OCI-LY3 (cell line): Measurements from ENCODE around the gene ZSCAN22.

ENCODE experiments used
- H2AFZ ChIP-seq: fragments of 200-600, 300-600 bp; shearing (Covaris generic); 2 replicates; pipeline ENCODE4 v1.6.0; 2014; ENCODE audit warnings: antibody characterized with exemption, low read depth, low read length
- H3K27ac ChIP-seq: fragments of 200-600, 300-600 bp; sonication (generic); 2 replicates; pipeline ENCODE4 v1.5.1; 2014; ENCODE audit warnings: mild to moderate bottlenecking, low read length, moderate library complexity, mixed read lengths
- H3K27me3 ChIP-seq: fragments of 200-600, 300-600 bp; sonication (generic); 2 replicates; pipeline ENCODE4 v1.6.1; 2014; ENCODE audit warnings: low read depth, low read length, mixed read lengths
- H3K36me3 ChIP-seq: fragments of 200-600, 300-600 bp; sonication (generic); replicated peaks from 2 replicates; pipeline ENCODE3; 2014; ENCODE audit warnings: low read depth, low read length, mixed read lengths
- H3K4me1 ChIP-seq: fragments of 300-600, 200-600 bp; sonication (generic); 2 replicates; pipeline ENCODE4 v1.6.1; 2014; ENCODE audit warnings: low read length, mixed read lengths
- H3K4me2 ChIP-seq: fragments of 200-600, 300-600 bp; sonication (generic); 2 replicates; pipeline ENCODE4 v1.6.1; 2014; ENCODE audit warnings: low read length, mixed read lengths
- H3K4me3 ChIP-seq: fragments of 300-600, 200-600 bp; sonication (generic); 2 replicates; pipeline ENCODE4 v1.5.1; 2014; ENCODE audit warnings: antibody characterized with exemption, mild to moderate bottlenecking, low read length, moderate library complexity
- H3K79me2 ChIP-seq: fragments of 300-600, 200-600 bp; shearing (Covaris generic); 2 replicates; pipeline ENCODE4 v1.6.1; 2014; ENCODE audit warnings: mild to moderate bottlenecking, low read length, mixed read lengths
- H3K9ac ChIP-seq: fragments of 300-600, 200-600 bp; shearing (Covaris generic); 2 replicates; pipeline ENCODE4 v1.6.0; 2014; ENCODE audit warnings: mild to moderate bottlenecking, low read length, moderate library complexity
- H3K9me3 ChIP-seq: fragments of 200-600, 300-600 bp; shearing (Covaris generic); 2 replicates; pipeline ENCODE4 v1.6.1; 2014; ENCODE audit warnings: low read length, mixed read lengths; ENCODE audit not compliant: insufficient read depth
- H4K20me1 ChIP-seq: fragments of 200-600, 300-600 bp; sonication (generic); 2 replicates; pipeline ENCODE4 v1.6.1; 2016; ENCODE audit warnings: low read length, mixed read lengths; ENCODE audit not compliant: insufficient read depth
- EZH2phosphoT487 ChIP-seq: fragments of 200-600 bp; shearing (Covaris generic); IDR thresholded peaks from 2 replicates; pipeline ENCODE4 v1.6.1; 2018; ENCODE audit warnings: antibody characterized with exemption, mixed run types, low read depth
- TF ChIP-seq, protein P1 (sequence below): fragments of 200-600, 300-600 bp; sonication (generic); IDR thresholded peaks from 2 replicates; pipeline ENCODE4 v1.5.1; 2014; ENCODE audit warnings: antibody characterized with exemption, low read length, low read depth

The ZSCAN22 gene

DNA sequence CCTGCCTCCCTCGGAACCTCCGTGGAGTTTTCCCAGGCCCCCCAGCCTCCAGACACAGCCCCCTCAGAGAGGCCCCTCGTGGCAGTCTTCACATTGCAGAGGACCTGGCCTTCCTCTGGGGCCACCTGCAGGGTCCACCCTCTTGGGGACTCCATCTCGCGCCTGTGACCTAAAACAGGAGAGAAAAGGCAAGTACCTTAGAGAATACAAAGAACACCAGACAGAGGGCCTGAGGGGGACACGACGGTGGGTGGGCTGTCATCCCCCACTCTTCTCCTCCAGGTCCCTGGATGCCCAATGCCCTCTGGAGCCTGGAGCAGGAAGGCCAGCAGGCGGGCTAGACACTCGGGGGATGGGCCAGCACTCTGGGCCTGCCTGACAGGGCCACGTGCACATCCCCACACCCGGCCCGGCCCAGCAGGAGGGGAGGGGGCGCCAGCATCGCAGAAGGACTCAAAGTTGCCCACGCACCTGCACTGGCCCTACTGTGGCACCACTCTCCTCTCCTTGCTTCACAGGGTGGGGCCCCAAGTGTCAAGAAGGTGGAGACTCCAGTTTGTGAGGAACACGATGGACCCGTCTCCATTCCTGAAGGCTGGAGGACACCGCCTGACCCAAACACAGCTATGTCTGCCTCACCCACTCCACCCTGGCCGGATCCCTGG is 30.8 kb downstream of the ZSCAN22 start:
- Histone ChIP-seq H3K79me2 (peaks cover 12% of the 10 kb centered on the region), H3K9me3 (no peaks in the 10 kb centered on the region), H3K4me2 (no peak overlapping the region), H3K36me3 (no peaks in the 10 kb centered on the region), H2AFZ (no peak overlapping the region), H3K27ac (no peak overlapping the region), H3K9ac (no peak overlapping the region), H4K20me1 (no peaks in the 10 kb centered on the region), H3K4me1 (peaks cover 8% of the 10 kb centered on the region), H3K27me3 (no peaks in the 10 kb centered on the region), H3K4me3 (no peak overlapping the region)
- TF ChIP-seq, protein P1, sequence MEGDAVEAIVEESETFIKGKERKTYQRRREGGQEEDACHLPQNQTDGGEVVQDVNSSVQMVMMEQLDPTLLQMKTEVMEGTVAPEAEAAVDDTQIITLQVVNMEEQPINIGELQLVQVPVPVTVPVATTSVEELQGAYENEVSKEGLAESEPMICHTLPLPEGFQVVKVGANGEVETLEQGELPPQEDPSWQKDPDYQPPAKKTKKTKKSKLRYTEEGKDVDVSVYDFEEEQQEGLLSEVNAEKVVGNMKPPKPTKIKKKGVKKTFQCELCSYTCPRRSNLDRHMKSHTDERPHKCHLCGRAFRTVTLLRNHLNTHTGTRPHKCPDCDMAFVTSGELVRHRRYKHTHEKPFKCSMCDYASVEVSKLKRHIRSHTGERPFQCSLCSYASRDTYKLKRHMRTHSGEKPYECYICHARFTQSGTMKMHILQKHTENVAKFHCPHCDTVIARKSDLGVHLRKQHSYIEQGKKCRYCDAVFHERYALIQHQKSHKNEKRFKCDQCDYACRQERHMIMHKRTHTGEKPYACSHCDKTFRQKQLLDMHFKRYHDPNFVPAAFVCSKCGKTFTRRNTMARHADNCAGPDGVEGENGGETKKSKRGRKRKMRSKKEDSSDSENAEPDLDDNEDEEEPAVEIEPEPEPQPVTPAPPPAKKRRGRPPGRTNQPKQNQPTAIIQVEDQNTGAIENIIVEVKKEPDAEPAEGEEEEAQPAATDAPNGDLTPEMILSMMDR = no peak
- no peak for TF ChIP-seq EZH2phosphoT487

DNA sequence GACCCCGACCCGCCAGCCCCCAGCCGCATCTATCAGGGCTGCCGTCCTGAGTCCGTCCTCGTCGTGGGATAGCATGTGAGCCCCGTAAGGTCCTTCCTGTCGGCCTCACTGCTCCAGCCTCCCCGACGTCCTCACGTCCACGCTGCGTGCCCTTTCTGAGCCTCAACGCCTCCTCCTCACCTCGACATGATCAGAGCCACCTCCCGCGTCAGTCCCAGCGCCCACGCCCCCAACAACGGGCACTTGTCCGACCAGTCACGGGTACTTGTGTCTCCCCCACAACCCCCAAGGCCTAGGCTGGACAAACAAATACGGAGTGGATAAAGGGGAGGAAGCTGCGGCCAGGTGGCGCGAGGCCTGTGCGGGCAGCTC is 35.1 kb downstream of the ZSCAN22 start:
- peak overlapping the region; percentile 93 for H3K4me2 ChIP-seq
- H2AFZ ChIP-seq = peak overlapping the region; percentile 67
- peak overlapping the region; percentile 68 for H3K27ac ChIP-seq

DNA sequence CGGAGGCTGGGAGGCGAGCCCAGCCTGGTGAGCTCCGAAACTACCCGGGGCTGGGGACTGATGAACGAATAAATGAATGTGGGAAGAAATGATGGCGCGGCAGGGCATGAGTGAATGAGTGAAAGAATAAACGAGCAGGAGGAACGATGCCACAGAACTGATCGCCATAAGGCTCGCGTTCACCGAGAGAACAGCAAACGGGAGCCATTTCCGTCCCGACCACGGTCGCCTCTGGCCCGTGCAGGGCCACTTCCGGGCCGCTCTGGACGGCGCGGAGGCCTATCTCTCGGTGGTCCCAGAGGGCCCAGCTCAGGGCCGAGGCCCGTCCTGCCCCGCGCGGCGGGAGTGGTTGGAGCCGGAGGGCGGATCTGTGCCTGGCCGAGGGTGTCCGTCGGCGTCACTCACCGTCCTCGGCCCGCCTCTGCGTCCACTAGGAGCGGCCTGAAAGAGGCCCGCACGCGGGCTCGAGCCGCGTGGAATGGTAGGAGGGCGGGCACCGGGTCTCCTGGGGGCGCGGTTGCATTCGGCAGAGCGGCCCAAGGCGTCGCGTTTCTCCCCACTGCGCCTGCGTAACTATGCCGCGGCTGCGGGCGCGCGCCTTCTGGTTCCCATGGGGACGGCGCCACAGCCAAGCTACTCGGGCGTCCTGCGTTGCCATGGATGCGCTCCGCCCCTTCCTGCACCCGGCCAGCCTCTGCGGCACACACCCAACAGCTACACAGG is 35.6 kb downstream of the ZSCAN22 start, which contains the start of gene ZNF497:
Gene ZNF497 (minus strand): TSS at position 480 of the 723 bp plus-strand sequence. CDS start 5,116 bp downstream, outside the sequence.
- no peak for TF ChIP-seq EZH2phosphoT487
- TF ChIP-seq, protein P1 = peak; percentile 5; the same call in 1 of the 2 replicates

More for the DNA sequence above, 35.1 kb downstream of the ZSCAN22 start:
- Histone ChIP-seq H3K9ac (peak overlapping the region; percentile 89), H3K4me1 (peaks cover 14% of the 10 kb centered on the region), H3K36me3 (no peaks in the 10 kb centered on the region), H3K4me3 (peak overlapping the region; percentile 82), H3K27me3 (no peaks in the 10 kb centered on the region), H3K79me2 (peaks cover 12% of the 10 kb centered on the region), H3K9me3 (no peaks in the 10 kb centered on the region), H4K20me1 (no peaks in the 10 kb centered on the region)
- no peak for TF ChIP-seq EZH2phosphoT487
- TF ChIP-seq, protein P1 = no peak; the same call in 1 of the 2 replicates

DNA sequence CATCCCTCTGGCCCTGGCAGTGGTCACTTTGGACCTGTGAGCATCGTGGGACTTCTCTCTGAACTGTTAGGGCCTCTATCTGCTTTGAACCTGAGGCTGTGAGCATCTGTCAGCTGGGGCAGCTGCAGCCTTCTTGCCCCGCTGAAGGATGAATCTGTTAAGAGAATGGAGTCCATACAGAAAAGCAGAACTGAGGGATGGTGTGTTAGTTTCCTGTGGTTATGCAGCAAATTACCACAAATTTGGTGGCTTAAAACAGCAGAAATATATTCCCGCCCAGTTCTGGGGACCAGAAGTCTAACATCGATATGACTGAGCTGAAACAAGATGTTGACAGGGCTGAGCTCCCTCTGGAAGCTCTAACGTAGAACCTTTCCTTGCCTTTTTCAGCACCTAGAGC is 37.4 kb downstream of the ZSCAN22 start:
- Histone ChIP-seq H3K4me1 (peaks cover 14% of the 10 kb centered on the region), H3K9me3 (no peaks in the 10 kb centered on the region), H3K9ac (no peak overlapping the region), H2AFZ (no peak overlapping the region), H3K27me3 (no peaks in the 10 kb centered on the region), H3K4me3 (no peak overlapping the region), H3K4me2 (no peak overlapping the region), H4K20me1 (no peaks in the 10 kb centered on the region), H3K27ac (no peak overlapping the region), H3K36me3 (no peaks in the 10 kb centered on the region), H3K79me2 (peaks cover 12% of the 10 kb centered on the region)
- no peak for TF ChIP-seq EZH2phosphoT487

More for the DNA sequence above, 35.6 kb downstream of the ZSCAN22 start, which contains the start of gene ZNF497:
- Histone ChIP-seq H3K27ac (peak within 1 kb of the TSS; percentile 68), H3K9me3 (no peaks in the 10 kb centered on the region), H3K79me2 (peaks cover 12% of the 10 kb centered on the region), H3K27me3 (no peaks in the 10 kb centered on the region), H3K36me3 (no peaks in the 10 kb centered on the region), H3K4me3 (peak within 1 kb of the TSS; percentile 82), H4K20me1 (no peaks in the 10 kb centered on the region), H3K4me1 (peaks cover 14% of the 10 kb centered on the region), H3K9ac (peak within 1 kb of the TSS; percentile 89), H2AFZ (peak within 1 kb of the TSS; percentile 67), H3K4me2 (peak within 1 kb of the TSS; percentile 93)
